Measurements from ENCODE around the gene SMIM12.

GRCh38 chr1:34829250-34829649 is 30.3 kb downstream of the SMIM12 start:
- TF ChIP-seq CTCF (conservative IDR thresholded peaks at IDR 0.05): no peak
- TF ChIP-seq ZFX (IDR thresholded peaks at IDR 0.05): no peak

All from C4-2B (cell line).